ENCODE results near the gene GPR17.

GPR17 gene

DNA sequence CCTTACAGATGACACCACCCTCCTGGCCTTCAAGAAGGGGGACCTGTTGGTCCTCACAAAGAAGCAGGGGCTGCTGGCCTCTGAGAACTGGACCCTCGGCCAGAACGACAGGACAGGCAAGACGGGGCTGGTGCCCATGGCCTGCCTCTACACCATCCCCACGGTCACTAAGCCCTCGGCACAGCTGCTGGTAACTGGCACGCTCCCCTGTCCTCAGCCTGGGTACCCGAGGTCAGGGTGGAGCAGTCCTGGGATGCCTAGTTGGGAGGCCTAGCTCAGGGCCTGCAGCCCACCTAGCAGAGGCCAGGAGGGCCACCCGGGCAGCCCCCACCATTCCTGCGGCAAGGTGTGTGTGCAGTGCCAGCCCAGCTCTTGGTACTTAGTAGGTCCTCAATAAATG, 16.3 kb upstream of the GPR17 start:
- no peak for DNase-seq (ENCODE audit: low read depth in 2 of 2)

DNA sequence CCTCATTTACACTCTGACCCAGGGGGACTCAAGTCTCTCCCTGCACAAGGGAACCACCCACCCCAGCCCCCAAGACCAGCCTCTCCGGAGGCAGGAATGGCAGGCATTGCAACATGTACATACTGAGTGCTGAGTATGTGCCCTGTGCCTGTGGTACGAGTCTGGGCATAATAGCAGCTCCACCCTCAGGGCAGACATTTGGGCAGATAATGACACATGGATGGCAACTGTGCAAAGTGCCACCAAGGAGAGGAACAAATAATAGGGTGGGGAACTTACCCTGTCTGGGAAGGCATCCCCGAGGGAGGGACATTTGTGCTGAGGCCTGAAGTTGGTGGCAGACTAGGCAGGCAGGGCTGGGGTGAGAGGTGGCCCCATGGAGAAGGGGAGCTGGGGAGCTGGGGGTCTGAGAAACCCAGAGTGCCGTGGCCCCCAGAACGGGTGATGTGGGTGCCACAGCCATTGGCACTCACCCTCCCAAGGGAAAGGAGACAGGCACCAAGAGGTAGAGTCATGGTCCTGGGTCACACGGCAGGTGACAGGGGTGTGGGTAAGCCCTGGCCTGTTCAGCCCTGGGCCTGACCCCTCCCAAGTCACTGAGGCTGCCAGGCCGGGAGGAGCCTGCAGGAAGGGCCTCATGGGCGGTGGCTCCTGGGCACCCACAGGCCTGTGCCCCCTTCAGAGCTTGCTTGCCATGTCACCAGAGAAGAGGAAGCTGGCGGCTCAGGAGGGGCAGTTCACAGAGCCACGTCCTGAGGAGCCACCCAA, 15.7 kb upstream of the GPR17 start:
- no peak for DNase-seq (ENCODE audit: low read depth in 2 of 2)

DNA sequence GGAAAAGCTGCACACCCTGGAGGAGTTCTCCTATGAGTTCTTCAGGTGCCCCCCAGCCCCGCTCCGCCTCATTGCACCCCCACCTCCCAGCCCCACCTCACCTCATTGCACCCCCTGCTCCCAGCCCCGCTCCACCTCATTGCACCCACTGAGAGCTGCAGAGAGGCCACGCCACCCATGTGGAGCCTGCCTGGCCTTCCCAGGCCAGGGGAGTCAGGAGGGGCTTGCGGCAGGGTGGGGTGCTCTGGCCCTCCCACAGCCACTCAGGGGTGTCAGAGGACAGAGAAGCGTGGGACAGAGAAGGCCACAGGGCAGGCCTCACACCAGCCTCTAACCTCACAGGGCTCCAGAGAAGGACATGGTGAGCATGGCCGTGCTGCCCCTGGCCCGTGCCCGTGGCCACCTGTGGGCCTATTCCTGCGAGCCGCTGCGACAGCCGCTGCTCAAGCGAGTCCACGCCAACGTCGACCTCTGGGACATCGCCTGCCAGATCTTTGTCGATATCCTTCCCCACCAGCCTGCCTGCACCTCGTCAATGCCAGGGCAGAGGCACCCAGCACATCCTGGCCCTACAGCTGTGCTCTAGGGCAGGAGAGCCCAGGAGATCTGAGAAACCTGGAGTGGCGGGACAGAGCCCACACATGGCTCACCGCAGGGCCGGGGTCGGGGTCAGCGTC, 15.0 kb upstream of the GPR17 start:
- no peak for DNase-seq (ENCODE audit: low read depth in 2 of 2)

DNA sequence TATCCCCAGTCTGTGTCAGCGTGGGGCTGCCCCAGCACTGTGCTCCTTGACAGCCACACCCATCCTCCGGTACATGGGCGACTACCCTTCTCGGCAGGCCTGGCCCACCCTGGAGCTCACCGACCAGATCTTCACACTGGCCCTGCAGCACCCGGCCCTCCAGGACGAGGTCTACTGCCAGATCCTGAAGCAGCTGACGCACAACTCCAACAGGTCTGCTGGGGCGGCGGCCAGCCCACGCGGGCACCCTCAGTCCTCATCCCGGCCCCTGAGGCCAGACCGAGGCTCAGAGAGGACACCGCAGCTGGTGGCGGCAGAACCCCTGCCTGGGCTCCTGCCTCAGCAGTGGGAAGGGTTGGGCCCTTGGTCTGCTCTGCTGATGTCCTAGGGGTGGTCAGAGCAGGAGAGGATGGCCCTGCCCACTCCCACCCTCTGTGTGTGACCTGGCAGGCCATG, 14.4 kb upstream of the GPR17 start:
- no peak for DNase-seq (ENCODE audit: low read depth in 2 of 2)

DNA sequence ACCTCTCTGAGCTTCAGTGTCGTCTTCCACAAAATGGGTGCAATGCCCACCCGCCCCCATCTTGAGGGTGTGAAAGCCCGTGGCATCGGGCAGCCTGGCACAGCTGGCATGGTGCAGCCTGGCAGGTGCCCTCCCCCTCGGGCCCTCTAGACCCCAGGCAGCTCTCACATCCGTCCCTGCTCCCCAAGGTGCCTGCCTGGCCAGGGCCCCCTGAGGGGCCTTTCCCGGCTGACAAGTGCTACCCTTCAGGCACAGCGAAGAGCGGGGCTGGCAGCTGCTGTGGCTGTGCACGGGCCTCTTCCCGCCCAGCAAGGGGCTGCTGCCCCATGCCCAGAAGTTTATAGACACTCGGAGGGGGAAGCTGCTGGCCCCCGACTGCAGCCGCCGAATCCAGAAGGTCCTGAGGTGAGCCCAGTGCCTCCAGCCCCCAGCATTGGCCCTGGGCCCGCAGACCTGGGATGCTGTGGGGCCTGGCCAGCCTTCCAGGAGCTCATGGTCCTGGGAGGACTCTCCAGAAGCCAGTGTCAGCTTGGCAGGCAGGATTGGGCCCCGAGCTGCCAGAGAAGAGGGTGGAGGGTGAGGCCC, 13.9 kb upstream of the GPR17 start:
- no peak for DNase-seq (ENCODE audit: low read depth in 2 of 2)

DNA sequence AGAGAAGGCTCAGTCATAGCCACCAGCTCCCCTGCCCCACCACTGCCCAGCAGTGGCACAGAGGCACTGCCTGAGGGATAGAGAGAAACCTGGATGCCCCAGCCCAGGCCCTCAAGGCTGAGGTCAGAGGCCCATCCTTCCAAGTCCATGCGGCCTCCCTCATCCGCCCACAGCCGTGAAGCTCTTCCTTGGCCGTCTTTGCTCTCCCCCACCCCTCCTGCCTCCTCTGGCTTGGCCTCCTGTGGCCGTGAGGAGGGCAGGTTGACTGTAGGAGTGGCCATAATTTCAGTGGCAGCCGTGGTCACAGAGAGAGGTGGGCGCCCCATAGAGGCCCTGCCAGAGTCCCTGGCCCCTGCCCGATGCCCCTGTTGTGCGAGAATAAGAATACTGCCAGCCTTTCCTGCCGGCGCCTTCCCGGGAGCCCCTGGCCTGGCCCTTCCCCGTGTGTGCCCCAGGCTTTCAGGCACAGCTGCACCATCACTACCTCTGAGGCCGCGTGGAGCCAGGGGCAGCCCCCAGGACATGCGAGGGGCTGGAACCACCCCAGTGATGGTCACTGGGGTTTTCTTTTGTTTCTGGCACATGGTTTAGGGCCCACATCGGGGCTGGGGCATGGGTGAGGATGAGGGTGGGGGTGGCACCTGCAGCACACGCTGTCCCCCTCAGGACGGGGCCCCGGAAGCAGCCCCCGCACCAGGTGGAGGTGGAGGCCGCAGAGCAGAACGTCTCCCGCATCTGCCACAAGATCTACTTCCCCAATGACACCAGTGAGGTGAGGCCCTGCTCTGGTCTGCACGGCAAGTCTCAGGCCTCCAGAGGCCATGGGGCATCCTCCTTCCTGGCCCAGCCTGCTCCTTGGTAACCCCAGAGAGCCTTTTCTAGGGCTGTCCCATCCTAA, 13.1 kb upstream of the GPR17 start:
- DNase-seq (ENCODE audit: low read depth in 2 of 2): no peak

DNA sequence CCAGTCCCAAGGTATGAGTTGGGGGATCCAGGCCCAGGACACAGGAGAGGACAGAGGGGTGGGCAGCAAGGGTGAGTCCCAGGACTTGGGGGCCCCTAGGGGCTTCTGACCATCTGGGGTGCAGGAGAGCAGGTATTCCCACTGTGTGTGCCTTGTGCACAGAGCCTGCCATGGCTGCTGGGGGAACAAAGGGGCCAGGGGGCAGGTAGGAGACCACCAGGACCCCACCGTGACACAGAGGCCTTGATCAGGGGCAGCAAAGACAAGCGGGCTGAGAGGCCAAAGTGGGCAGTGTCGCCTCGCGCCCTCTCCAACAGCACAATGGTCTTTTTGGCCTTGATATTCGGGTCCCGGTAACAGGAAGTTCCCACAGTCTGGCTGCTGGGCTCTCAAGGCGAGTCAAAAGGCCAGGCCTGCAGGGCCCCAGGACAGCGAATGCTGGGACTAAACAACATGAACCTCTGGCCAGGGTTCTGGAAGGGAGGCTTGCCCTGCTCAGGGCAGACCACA, 12.3 kb upstream of the GPR17 start:
- no peak for DNase-seq (ENCODE audit: low read depth in 2 of 2)

DNA sequence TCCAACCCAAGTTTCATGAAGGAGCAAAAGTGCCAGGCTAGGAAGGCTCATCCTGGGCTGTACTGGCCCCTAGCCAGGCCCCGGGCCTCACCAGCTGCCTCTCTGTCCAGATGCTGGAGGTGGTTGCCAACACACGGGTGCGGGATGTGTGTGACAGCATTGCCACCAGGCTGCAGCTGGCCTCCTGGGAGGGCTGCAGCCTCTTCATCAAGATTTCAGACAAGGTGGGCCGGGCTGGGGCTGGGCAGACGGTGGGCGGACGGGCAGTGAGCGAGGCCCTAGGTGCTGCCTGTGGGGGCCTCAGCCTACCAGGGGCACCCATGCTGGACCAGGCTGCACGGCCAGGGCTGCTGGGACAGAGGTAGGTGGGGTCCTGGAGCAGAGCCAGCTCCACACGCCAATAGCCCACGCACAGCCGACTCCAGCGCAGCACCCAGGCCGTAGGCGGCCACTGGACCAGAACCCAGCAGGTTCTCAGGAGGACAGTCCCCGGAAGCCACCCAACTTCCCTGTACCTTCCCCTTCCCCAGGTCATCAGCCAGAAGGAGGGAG, 11.8 kb upstream of the GPR17 start:
- no peak for DNase-seq (ENCODE audit: low read depth in 2 of 2)

DNA sequence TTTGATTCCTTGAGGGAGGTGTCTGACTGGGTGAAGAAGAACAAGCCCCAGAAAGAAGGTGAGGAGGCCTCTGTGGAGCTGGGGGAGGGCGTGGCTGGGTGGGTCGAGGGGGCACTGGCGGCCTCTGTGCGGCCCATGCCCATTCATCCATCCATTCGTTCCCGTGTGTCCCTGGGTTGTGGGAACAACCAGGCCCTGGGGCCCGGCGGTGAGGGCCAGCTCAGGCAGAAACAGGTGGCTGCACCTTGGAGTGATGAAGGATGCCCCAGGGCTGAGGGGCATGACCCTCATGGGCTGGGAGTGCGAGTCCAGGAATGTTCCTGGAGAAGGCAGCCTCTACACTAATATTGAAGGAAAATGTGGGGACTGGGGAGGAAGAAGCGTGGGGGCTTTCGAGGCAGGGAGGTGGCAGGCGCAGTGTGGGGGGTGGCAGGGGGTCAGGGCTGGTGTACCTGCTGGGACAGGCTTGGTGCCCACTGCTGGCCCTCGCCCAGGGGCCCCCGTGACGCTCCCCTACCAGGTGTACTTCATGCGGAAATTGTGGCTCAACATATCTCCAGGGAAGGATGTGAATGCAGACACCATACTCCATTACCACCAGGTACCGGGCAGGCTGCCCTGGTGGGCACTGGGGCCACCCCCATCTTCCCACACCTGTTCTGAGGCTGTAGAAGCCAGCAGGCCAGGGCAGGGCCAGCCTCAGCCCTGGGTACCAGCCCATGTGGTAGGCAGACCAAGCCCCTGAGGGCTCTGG, 11.2 kb upstream of the GPR17 start:
- no peak for DNase-seq (ENCODE audit: low read depth in 2 of 2)

DNA sequence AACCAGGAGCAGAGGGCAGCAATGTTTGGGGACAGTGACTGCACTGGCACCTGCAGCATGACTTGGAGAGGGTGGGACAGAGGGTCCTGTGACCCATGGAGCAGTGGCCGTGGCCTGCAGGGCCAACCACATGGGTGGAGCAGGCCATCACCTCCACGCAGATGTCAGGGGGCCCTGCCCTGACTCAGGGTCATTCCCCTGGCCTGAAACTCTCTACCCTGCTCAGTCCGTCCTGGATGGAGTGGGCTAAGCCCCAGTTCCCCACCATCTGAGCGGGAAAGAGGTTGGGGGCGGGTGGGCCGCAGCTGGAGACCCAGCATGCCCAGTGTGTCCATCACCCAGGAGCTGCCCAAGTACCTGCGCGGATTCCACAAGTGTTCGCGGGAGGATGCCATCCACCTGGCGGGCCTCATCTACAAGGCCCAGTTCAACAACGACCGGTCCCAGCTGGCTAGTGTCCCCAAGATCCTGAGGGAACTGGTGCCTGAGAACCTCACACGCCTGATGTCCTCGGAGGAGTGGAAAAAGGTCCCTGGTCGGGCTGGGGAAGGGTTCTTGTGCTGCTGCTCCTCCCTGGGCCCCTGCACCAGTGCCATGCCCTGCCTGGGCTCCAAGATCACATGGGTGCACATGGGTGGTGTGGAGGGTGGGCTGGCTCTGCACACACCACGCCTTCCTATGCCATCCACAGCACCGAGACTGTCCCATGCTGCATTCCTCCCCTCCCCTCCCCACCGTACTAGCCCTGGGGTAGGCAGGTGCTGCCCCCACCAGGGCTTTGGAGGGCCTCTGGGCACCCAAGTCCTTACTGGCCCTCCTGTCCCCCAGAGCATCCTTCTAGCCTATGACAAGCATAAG, 10.3 kb upstream of the GPR17 start:
- DNase-seq (ENCODE audit: low read depth in 2 of 2): no peak

DNA sequence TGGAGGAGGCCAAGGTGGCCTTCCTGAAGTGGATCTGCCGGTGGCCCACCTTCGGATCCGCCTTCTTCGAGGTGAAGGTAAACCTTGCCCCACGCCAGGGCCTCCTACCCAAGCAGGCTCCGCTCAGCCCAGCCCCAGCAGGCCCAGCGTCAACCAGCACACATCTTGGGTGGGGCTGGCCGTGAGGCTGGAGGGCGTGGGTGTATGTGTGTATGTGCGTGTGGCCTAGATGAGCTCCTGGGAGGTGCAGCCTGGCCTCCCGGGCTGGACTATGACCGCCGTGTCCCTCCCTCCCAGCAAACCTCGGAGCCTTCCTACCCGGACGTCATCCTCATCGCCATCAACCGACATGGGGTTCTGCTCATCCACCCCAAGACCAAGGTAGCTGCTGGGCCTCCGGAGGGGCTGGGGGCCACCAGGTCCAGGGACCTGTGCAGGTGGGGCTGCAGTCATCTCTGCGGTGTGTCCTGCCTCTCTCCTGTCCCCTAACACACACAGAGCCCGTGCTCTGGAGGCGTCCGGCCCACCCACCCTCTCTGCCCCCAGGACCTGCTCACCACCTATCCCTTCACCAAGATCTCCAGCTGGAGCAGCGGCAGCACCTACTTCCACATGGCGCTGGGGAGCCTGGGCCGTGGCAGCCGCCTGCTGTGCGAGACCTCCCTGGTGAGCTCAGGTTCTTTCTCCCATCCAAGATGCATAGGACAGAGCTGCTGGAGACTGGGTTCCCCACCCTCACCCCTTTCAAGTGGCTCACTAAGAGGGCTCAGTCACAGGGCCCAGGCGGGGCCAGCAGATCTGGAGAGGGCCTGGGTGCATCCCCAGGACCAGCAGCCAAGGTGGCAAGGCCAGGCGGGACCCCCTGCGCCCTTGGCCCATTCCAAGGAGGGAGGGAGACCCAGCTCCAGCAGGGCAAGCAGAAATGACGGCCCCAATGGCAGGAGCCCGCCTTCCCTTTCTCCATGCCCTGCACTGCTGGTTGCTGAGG, 9.4 kb upstream of the GPR17 start:
- no peak for DNase-seq (ENCODE audit: low read depth in 2 of 2)

DNA sequence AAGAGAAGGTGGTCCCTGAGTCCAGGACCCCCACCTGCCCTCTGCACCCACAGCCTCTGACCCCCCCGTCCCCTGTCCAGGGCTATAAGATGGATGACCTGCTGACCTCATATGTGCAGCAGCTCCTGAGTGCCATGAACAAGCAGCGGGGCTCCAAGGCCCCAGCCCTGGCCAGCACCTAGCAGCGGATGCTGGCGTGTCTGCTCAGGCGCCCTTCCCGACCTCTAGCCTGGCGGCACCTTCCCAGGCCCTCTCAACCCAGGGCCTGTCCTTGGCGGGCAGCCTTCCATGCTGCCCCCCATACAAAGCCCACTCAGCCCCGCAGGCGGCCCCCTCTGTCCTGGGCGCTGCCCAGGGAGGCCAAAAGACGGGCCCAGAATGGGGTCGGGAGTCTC, 8.7 kb upstream of the GPR17 start:
- DNase-seq (ENCODE audit: low read depth in 2 of 2): no peak

DNA sequence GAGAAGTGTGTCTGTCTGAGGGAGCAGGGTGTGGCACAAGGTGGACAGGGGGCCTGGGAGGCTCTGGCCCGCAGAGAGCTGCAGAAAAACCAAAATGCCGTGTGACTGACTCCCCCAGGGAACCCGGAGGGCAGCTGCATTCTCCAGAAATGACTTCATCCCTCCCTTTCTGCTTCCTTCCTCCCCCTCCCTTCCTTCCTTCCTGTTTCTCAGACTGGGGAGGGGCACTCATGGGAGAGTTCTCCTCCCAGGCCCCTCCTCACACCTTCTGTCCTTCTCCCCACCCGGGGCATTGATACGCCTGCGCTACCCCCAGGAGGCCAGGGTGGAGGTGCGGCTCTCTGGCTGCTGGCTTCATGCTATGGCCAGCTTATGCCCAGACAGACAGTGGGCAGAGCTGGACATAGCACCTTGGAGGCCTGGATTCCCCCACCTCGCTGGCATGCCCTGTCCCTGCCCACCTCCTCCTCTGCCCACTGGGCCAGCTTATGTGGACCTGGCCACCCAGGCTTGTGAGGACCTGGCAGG, 8.2 kb upstream of the GPR17 start:
- DNase-seq (ENCODE audit: low read depth in 2 of 2): no peak

DNA sequence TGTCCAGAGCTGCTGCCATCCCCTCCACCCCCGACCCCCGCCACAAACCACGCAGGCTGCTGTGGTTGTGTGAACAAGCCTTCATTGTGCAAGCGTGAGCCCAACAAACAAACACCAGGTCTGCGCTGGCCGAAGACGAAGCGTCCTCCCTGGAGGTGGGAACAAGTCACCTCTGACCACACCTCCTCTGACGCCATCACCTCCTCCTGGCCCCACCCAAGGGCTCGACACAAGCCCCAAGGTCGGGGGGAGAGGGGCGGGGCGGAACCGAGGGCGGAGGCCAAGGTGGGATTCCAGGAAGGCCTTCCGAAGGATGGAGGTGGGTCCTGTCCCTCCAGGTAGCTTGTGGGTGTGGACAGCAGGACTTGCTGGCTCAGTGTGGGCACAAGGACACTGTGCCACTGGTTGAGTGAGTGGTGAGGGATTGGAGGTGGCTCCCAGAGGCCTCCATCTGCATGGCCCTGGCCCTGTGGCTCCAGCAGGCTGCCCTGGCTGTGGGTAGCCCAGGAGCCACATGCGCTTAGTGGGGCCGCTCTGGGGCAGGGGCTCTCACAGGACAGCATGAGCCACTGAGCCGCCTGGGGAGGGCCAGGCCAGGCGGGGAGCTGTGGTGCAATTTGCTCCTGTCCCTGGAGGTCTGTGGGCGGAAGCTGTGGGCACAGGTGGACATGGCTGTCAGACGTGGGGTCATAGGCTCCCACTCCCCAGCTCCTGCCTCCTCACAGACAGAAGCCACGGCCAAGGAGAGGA, 7.4 kb upstream of the GPR17 start:
- DNase-seq (ENCODE audit: low read depth in 2 of 2): no peak

DNA sequence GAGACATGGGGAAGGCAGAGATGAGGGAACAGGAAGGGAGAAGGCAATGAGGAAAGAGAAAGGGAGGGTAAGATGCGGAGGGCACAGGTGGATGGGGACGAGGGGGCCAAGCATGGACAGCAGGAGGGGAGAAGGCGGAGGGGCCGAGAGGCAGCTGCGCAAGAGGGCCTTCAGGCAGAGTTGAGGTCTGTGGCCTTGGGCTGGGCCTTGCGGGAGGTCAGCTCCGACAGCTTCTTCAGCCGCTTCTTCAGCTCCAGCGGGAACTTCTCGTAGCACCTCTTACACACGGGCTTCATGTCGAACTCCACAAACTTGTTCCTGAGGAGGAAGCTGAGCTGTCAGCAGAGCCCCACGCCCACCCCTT, 6.9 kb upstream of the GPR17 start:
- DNase-seq (ENCODE audit: low read depth in 2 of 2): no peak

DNA sequence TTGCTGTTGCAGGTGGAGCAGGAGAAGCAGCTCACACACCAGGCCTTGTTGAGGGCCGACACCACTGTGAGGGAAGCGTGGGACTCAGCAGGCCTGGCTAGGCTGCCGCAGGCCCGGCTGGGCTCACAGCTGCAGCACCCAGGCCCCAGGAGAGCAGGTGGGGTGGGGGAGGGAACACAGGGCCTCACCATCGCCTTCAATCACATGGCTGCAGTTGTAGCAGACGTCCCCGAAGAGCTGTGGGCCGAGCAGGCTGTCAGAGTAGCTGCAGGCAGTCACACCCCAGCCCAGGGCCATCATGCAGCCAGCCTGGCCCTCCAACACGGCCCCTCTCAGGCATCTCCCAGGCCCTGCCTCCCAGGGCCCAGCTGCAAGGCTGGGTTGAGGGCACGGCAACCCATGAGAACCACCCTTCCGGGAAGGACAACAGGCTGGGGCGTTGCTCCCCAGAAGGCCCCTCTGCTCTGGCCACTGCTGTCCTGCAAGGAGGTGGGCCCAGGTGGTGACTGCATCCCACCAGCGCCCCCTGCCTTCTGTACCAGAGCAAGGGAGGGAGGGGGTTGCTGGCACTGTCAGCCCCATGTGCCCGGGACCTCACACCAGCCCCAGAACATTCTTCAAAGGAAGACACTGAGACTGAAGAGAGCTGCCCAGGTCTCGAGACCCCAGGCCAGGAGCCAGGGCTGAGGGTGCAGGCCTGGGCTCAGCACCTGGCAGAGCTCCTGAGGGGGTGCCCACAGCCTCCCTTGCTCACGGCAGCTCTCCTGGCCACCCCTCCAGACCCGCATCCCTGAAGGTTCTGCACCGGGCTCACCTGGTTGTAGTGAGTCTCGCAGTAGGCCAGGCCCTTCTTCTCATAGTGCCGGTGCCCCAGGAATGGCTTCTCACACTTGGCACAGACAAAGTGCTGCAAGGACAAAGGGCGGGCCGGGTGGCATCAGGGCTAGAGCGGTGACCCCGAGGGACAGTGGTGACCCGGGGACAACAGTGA, 5.6 kb upstream of the GPR17 start:
- DNase-seq (ENCODE audit: low read depth in 2 of 2): no peak

DNA sequence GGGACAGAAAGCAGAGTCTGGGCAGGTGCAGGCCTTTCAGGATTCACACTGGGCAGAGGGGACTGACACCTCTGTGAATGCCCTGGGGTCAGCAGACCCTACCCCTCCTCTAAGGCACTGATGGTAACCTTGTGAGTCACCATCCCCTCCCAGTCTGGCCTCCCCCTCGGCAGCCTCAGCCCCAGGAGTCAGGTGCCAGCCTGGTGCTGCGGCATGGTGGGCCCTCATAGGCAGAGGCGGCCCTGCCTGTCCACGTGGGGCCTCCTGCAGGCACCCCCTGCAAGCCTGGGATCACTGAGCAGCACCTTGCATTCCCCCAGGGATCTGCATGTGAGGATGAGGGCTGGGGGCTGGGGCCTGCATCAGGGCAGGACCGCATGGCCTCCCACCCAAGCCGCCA, 4.8 kb upstream of the GPR17 start:
- DNase-seq (ENCODE audit: low read depth in 2 of 2): no peak
